Calu3 (cell line): ENCODE measurements around the gene GDPD1. TPM values are rescaled to one million over a fixed set of nuclear protein-coding genes. Genes with fewer than 3 reads are reported as not detected.

Experiments
- BruUV-seq: library from RNA; stranded (reverse); fragments of 400-500 nt; replicated peaks from 2 replicates; lab custom pipeline; 2021; lab: Mats Ljungman, UMichigan
- CTCF ChIA-PET: fragments of 300-600 bp; sonication (Branson Sonifier 250); formaldehyde crosslinking; loops from one replicate; lab custom pipeline; 2022; ENCODE audit warnings: antibody characterized with exemption; lab: Charles Lee
- DNase-seq: peaks from one replicate; pipeline ENCODE4 v3.0.0; 2022
- H3K27ac Mint-ChIP-seq: one replicate; pipeline ENCODE4 v1.8.0; 2022; ENCODE audit warnings: mixed read lengths; ENCODE audit not compliant: unreplicated experiment
- H3K27me3 Mint-ChIP-seq: one replicate; pipeline ENCODE4 v1.8.0; 2022; ENCODE audit warnings: mixed read lengths; ENCODE audit not compliant: unreplicated experiment
- H3K36me3 Mint-ChIP-seq: one replicate; pipeline ENCODE4 v1.8.0; 2022; ENCODE audit warnings: mild to moderate bottlenecking, moderate library complexity, mixed read lengths; ENCODE audit not compliant: insufficient read depth, unreplicated experiment
- H3K4me1 Mint-ChIP-seq: one replicate; pipeline ENCODE4 v1.8.0; 2022; ENCODE audit warnings: mild to moderate bottlenecking, low read depth, mixed read lengths; ENCODE audit not compliant: unreplicated experiment
- H3K4me3 Mint-ChIP-seq: one replicate; pipeline ENCODE4 v1.8.0; 2022; ENCODE audit warnings: mild to moderate bottlenecking, low read depth, moderate library complexity, mixed read lengths; ENCODE audit not compliant: unreplicated experiment
- H3K9me3 Mint-ChIP-seq: one replicate; pipeline ENCODE4 v1.8.0; 2022; ENCODE audit warnings: low read depth, mixed read lengths; ENCODE audit not compliant: unreplicated experiment
- intact Hi-C: fragments of 100-400 bp; cut with micrococcal nuclease; formaldehyde crosslinking; loops from one replicate; pipeline ENCODE4 v1.10.0; 2022; ENCODE audit not compliant: unreplicated experiment
- total RNA-seq: library from RNA; stranded (reverse); gene quantifications from 2 replicates; pipeline ENCODE4 v1.2.3, GENCODE V29; 2022
- TF ChIP-seq, protein P1 (sequence below): fragments of 200-600 bp; IDR thresholded peaks from one replicate; pipeline ENCODE4 v1.8.0; 2022; ENCODE audit warnings: antibody characterized with exemption; ENCODE audit not compliant: unreplicated experiment

The GDPD1 gene
- total RNA-seq, 1 experiment from 2014 or later, result 2.6 TPM

DNA sequence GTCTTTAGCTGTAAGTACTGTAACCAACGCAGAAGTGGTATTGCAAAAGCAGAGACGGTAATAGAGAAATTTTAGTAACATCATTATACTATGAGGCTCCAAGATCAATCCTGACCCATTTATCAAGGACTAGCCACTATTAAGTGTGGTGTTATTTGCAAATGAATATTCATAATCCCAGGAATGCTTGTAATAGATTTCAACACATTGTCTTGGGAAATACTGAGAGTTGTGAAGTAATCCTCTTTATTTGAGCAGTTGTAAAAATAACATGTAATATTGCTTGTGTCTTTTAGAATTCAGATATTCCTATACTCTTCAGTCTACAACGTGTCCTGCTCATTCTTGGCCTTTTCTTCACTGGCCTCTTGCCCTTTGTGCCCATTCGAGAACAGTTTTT lies 46.4 kb downstream of the GDPD1 start:
- intact Hi-C loops, result no loop called here
- Mint-ChIP-seq H3K27me3 (no peaks in the 10 kb centered on the region), H3K36me3 (no peaks in the 10 kb centered on the region), H3K4me3 (no peak overlapping the region), H3K4me1 (no peaks in the 10 kb centered on the region), H3K27ac (no peak overlapping the region), H3K9me3 (no peaks in the 10 kb centered on the region)
- no TSS peak for BruUV-seq
- CTCF ChIA-PET, result no interaction called here
- TF ChIP-seq, protein P1, sequence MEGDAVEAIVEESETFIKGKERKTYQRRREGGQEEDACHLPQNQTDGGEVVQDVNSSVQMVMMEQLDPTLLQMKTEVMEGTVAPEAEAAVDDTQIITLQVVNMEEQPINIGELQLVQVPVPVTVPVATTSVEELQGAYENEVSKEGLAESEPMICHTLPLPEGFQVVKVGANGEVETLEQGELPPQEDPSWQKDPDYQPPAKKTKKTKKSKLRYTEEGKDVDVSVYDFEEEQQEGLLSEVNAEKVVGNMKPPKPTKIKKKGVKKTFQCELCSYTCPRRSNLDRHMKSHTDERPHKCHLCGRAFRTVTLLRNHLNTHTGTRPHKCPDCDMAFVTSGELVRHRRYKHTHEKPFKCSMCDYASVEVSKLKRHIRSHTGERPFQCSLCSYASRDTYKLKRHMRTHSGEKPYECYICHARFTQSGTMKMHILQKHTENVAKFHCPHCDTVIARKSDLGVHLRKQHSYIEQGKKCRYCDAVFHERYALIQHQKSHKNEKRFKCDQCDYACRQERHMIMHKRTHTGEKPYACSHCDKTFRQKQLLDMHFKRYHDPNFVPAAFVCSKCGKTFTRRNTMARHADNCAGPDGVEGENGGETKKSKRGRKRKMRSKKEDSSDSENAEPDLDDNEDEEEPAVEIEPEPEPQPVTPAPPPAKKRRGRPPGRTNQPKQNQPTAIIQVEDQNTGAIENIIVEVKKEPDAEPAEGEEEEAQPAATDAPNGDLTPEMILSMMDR, result no peak
- DNase-seq, result no peak

DNA sequence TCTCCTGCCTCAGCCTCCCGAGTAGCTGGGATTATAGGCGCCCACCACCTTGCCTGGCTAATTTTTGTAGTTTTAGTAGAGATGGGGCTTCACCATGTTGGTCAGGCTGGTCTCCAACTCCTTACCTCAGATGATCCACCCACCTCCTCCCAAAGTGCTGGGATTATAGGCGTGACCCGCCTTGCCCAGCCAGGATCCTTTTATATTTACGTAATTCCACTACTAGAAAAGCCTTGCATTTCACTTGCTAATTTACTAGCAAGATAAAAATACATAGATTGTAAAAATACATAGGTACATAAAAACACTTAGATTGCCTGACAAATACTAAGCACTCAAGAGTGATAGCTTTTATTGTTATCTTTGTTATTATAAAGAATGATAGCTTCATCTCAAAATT lies 47.5 kb downstream of the GDPD1 start:
- CTCF ChIA-PET, result no interaction called here

DNA sequence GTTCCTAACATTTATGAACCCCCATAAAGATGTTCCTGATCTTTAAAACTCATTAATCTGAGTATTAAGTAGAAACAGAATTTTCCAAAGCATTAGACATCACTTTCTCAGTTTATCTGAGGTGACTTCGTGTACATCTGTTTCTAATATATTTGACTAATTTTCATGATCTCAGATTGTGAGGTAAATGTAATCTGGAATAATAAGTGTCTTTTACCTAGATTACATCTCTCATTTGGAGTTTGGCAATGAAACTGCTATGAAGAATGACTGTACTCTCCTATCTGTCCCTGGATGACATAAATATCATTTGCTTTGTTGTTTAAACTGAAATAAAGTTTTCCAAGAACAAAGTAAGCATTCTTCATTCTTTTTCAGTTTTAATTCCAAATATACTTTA lies 55.3 kb downstream of the GDPD1 start:
- H3K9me3 Mint-ChIP-seq, result no peaks in the 10 kb centered on the region
- H3K4me3 Mint-ChIP-seq, result no peak overlapping the region
- no peaks in the 10 kb centered on the region for H3K4me1 Mint-ChIP-seq
- TF ChIP-seq, protein P1, result no peak
- no TSS peak for BruUV-seq
- CTCF ChIA-PET, result no interaction called here
- H3K27me3 Mint-ChIP-seq, result no peaks in the 10 kb centered on the region
- no peak for DNase-seq
- no peak overlapping the region for H3K27ac Mint-ChIP-seq
- no peaks in the 10 kb centered on the region for H3K36me3 Mint-ChIP-seq
- intact Hi-C loops, result no loop called here

More for the DNA sequence above, 47.5 kb downstream of the GDPD1 start:
- no peak for DNase-seq
- Mint-ChIP-seq H3K4me3 (no peak overlapping the region), H3K9me3 (no peaks in the 10 kb centered on the region), H3K4me1 (no peaks in the 10 kb centered on the region), H3K36me3 (no peaks in the 10 kb centered on the region), H3K27me3 (no peaks in the 10 kb centered on the region), H3K27ac (no peak overlapping the region)
- TF ChIP-seq, protein P1, result no peak
- intact Hi-C loops, result no loop called here
- BruUV-seq, result no TSS peak

DNA sequence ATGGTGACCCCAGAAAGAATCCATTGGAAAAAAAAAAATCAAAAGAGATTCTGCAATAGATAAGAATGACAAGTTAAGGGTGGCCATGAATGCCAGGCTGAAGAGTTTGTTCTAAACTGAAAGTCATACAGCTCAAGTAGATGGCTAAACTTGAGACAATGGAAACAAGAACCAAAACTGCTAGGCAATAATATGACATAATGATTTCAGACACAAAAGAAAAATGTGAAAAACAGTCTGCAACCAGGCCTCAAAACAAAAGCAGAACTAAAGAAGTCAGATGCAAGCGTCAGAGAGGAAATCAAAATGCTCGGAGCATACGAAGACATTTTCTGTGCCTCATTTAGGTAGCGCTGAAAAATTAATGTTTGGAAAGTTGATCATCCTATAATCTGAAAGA lies 56.7 kb downstream of the GDPD1 start:
- TF ChIP-seq, protein P1, result no peak
- H3K9me3 Mint-ChIP-seq, result no peaks in the 10 kb centered on the region
- H3K4me3 Mint-ChIP-seq, result no peak overlapping the region
- no peak overlapping the region for H3K27ac Mint-ChIP-seq
- intact Hi-C loops, result no loop called here
- DNase-seq, result no peak
- H3K36me3 Mint-ChIP-seq, result no peaks in the 10 kb centered on the region
- H3K4me1 Mint-ChIP-seq, result no peaks in the 10 kb centered on the region
- no TSS peak for BruUV-seq
- CTCF ChIA-PET, result no interaction called here
- H3K27me3 Mint-ChIP-seq, result no peaks in the 10 kb centered on the region
